Putamen (tissue), 1 donor: ENCODE results near the gene JAK1.
"Not testable (repeated sequence)": the region's sequence is repeated elsewhere in the genome, so short reads cannot be mapped to it uniquely, and the experiment has no call there.

Experiments used
- DNase-seq: peaks from one replicate; pipeline ENCODE4 v3.0.0-alpha.2; 2016; ENCODE audit warnings: low spot score

Gene JAK1

DNA sequence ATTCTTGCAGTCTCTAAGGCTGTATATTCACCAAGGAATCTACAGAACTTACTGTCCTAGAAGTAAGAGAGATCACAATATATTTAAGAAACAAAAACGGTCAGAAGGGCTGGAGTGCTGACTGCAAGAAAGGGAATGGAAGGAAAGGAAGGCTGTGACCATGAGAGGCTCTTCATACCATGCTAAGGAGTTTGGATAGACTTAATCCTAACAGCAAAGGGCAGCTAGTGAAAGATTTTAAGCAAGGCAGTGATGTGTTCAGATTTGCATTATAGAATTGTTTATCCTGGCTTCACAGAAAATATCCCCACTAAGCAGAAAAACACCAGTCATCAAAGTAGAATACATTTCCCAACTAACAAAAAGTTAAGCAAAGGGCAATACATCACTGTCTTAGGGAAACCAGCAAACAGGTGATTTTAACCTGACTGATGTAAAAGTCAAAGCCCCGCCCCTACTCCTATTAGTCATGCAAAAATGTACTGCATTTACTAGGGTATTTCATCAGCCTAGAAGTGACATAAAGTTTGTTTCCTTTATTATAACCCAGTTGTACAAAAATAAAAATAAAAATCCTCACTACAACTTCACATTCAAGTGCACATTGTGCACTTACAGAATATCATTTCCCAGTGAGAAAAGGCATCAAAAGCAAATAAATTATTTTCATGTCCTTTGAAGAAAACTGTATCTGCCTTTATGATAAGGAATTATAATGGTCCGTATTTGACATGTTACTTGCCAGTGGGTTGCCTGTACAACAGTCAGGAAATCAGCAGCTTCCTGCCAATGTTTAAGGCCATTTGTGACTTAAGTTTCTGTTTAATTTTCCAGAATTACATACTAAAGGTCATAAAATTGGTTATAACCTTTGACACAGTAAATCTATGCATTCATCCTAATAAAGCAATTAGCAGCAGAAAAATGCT, 17.2 kb downstream of the JAK1 start:
- DNase-seq, result no peak

DNA sequence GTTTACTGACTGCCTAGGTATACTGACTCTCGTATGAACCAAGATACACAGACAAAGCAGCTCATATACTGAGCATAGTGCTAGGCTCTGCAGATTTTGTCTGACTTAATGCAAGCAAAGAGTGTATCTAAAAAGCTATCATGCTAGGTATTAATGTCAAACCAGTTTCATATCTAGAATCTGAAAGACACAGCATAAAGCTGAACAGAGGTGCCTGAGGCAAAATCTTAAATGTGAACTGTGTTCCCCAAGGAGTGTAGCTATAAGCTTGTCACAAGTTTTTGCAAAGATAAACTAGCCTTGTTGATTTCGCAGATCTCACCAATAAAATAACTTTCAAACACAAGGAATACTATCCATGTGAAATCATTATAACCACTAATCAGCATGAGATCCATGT, 18.1 kb downstream of the JAK1 start:
- DNase-seq, result no peak

DNA sequence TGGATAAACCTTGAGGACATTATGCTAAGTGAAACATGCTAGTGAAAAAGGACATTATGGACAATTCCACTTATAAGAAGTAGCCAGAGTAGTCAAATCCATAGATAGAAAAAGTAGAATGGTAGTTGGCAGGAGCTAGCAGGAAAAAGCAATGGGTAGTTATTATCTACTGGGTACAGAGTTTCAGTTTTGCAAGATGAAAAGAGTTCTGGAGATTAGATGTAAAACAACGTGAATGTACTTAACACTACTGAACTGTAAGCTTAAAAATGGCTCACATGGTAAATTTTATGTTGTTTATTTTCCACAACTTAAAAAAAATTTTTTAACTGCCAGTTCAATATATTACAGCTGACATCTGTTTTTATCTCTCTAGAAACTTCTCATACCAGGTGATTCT, 19.4 kb downstream of the JAK1 start:
- no peak for DNase-seq

DNA sequence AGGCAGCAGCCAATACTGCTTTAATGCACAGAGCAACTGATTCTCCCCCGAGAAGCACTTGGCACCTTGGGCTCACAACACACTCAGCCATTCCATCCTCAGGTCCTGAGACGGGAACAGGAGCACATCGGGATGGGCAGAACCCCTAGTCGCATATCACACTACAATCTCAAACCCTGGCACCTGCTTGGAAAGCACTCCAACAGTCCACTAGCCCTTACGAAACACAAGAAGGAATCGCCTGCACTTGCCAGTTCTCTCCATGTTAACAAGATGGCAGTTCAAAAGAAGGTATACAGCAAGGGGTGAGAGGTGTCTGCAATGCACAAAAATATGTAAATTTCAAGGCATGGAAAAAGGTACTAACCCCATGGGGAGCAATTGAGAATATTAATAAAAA, 21.4 kb downstream of the JAK1 start:
- no peak for DNase-seq

GRCh38 chr1:64942675-64943074, 23.7 kb downstream of the JAK1 start:
- no peak for DNase-seq

DNA sequence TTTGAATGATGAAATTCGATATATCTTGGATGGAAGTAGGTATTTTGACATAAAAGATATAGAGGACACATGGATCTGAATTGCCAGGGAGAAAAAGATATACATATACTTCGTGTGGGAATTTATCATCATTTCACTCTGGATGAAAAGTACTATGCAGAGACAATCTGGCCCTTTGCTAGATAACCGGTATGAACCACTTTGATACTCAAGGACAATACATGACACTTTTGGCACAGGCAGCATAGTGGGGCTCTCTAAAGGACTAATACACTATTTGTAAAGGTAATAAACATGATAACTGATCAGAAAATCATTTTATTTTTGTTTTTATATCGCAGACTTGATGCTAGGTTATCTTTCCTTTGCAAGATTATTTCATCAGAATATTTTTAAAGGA, 24.2 kb downstream of the JAK1 start:
- no peak for DNase-seq

- no peak for DNase-seq
These were observed 24.8 kb downstream of the JAK1 start for GRCh38 chr1:64941461-64942117.

GRCh38 chr1:64940025-64940424, 26.3 kb downstream of the JAK1 start:
- DNase-seq, result no peak

- DNase-seq, result no peak
These were observed 27.4 kb downstream of the JAK1 start for GRCh38 chr1:64938991-64939390.

GRCh38 chr1:64936956-64937355, 29.4 kb downstream of the JAK1 start:
- no peak for DNase-seq

DNA sequence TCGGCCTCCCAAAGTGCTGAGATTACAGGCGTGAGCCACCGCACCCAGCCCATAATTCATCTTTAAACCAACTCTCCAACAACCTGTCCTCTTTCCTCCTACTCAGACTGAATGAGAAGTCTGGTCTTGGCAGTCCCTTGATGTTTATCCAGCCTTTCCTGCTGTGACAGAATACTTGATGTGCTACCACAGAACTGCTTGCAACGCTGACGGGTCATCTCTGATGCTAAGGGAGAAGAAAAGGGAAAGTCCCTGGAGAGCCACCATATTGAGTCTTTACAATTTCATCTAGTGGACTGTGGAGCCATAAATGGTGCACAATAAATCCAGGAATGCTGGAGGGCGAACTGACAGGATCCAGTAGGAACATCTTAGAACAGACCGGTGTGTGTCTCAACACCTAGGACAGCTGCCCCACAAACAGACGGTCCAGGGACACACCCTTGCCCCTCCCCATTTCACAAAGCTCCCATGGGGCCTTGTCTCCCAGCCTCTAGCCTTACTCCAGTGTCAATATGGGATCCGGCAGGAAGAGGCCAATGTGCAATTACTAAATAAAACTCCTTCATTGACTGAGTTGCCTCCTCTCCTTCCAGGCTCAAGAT, 30.7 kb downstream of the JAK1 start:
- DNase-seq, result no peak

DNA sequence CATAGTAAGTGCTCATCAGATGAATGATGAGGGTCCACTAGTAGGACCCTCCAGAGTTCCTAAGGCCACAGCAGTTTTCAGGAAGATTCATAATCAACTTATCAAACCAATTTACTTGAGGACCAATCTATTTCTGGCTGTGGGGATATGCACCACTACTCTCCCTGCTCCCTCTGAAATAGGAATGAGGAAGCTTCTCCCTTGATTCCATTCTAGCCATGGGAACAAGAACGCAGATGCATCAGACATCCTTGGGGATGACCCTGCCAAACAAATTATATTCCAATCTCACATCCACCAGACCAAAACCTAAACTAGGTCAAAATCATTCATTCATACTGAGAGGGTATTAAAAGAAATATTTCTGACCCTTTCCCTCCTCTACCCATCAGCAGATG, 31.5 kb downstream of the JAK1 start:
- no peak for DNase-seq

DNA sequence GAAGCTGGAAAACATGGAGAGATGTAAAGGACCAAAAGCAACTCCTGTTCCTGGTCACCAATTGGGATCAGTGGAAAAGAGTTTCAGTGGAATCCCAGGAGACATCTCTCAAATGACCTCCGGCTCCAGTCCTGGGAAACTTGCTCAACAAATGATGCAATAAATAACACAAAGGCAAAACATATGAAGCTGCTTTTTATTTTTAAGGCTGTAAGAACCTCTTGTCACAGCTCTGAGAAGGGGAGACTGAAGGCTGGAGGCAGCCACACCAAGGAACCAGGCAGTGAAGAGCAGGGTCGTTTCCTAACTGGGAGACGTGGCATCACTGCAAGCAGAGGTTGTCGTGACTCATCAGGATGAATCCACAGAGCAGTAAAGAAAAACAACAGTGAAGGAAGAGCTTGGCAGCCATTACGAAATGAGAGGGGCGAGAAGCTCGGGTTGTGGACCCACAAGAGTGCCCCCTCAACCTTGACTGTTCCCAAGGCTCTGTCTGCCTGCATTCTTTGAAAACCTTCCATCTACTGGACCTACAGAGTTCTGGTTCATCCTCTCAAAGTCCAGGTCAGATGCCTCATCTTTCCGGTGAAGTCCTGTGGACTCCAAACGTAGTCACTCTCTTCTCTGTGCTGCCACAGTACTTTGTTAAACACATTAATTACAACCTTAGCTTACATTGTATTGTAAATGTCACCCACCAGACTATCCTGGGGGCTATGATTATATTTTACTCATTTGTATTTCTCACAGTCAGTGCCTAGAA, 32.1 kb downstream of the JAK1 start:
- DNase-seq, result no peak

- DNase-seq, result peak; percentile 16
These were observed 32.9 kb downstream of the JAK1 start for GRCh38 chr1:64933296-64934070.

DNA sequence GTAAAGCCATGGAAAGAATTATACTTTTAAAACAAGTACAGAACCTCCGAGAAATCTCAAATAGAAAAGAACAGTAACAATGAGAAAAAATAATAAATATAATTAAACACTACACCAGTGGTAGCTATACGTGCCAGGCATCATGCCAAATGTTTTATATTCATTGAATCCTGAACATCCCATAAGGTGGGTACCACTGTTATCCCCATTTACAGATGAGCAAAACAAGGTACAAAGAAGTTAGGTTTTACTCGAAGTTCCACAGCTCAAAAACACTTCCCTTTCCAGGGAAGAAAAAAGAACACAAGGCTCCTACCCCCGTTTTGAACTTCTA, 33.4 kb downstream of the JAK1 start:
- DNase-seq, result no peak

- not testable (repeated sequence) for DNase-seq
These were observed 35.7 kb downstream of the JAK1 start for GRCh38 chr1:64930640-64931039.

GRCh38 chr1:64929221-64929620, 37.1 kb downstream of the JAK1 start:
- DNase-seq, result no peak

DNA sequence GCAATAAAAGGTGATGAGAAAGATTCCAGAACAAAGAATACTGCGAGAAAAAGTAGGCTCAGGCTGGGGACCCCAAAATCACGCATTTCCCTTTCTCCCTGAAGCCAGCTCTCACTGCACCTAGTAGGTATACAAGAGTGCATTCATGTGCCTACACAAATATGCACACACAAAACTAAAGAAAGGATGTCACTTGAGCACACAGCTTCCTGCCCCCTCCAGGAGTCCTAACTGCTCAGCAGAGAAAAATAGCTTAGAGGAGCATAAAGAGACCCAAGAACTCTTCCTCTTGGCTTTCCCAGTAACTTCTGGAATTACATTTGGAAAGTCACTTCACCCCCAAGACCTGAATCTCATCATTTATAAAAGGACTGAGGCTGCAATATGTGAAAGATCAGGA, 38.0 kb downstream of the JAK1 start:
- DNase-seq, result no peak

DNA sequence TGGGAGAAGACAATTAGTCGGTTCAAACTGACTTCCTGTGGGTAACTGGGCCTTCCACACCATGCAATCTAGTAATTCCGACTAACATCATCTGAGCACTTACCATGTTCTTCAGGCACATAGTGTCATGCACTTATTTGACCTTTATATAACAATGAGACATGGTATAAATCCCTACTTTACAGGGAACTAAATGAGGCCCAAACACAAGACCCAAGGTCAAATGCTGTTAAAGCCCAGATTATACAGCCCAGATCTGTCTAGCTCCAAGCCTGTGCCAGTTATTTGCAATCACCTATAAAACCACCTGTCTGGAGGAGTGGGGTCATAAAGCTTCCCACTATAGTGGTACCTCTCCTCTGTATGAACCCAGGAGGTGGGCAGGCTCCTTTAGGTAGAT, 40.8 kb downstream of the JAK1 start:
- no peak for DNase-seq

GRCh38 chr1:64923294-64923718, 43.0 kb downstream of the JAK1 start:
- no peak for DNase-seq

DNA sequence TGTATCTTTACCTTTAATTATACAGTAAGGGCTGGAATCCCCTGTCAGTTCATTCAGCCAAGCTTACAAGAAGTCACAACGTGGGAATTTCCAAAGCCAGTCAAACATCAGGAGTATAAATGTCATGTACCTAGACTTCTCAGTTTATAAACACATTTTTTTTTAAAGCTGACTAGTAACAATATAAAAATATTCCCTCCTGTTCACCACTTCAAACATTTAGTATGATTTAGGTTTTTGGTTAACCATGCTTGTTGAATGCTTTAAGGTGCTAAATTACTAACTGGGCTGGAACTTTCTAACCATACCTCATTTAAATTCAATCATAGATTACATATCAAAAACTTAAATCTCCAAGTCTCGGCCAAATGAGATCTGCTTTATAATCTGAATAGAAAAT, 44.0 kb downstream of the JAK1 start:
- no peak for DNase-seq

DNA sequence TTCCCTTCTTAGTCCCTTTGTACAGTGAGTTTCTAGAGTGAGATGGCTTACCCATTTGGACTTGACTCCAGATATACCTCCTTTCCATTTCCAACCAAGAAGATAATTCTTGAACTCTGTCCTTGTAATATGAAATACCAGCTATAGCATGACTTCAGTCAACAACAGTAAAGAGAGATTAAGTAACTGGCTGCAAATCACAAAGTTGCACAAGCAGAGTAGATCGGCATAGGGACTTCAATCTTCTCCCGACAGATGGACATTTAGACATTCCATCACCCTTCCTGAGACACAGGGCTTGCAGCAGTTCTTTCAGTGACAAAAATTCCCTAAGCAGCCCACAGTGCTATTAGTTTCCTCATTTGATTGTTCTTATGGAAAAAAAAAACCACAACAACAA, 44.6 kb downstream of the JAK1 start:
- no peak for DNase-seq
